ENCODE data around the gene OR2C1. TPM values are rescaled to one million over a fixed set of nuclear protein-coding genes. Genes with fewer than 3 reads are reported as not detected.

Gene OR2C1
- total RNA-seq, 2 experiments from 2014 or later, result not detected

- CTCF ChIA-PET, result interaction anchor here (0.5 to 2.2 kb wide), 7 partner anchors 35 to 641 kb away, joined by 3 to 17 read pairs (median 4); partner anchors contain the start of genes TIGD7 and ZNF75A
- Histone ChIP-seq H3K4me3 (ENCODE audit: low read length) (peak within 1 kb of the TSS; percentile 83), H3K36me3 (ENCODE audit: insufficient read depth, low read length) (peaks cover 46% of the 10 kb centered on the region), H3K27ac (ENCODE audit: low read depth in 1 of 2, low read length in 2 of 2) (peak within 1 kb of the TSS; percentile 71 to 73), H3K9me3 (ENCODE audit: control insufficient read depth in 1 of 2, insufficient read depth in 1 of 2, low read length in 2 of 2) (peaks cover 19 to 21% of the 10 kb centered on the region in 2 experiments), H3K27me3 (ENCODE audit: control insufficient read depth in 1 of 2, insufficient read depth in 2 of 2, low read length in 2 of 2) (no peaks in the 10 kb centered on the region), H3K4me1 (ENCODE audit: insufficient read depth, low read length) (peaks cover 49% of the 10 kb centered on the region)
- Mint-ChIP-seq H3K4me3 (peak within 1 kb of the TSS; percentile 95), H3K27ac (peak within 1 kb of the TSS; percentile 88), H3K4me1 (ENCODE audit: low read depth) (peaks cover 67% of the 10 kb centered on the region), H3K27me3 (no peaks in the 10 kb centered on the region), H3K9me3 (peaks cover 4% of the 10 kb centered on the region), H3K36me3 (ENCODE audit: low read depth) (peaks cover 75% of the 10 kb centered on the region)
- no peak for TF ChIP-seq CTCF (IDR thresholded peaks at IDR 0.05)
- DNase-seq (peak; percentile 96 to 99 (median 98)), ATAC-seq (ENCODE audit: poor library complexity) (peak; percentile 97)
- POLR2A ChIA-PET, result interaction anchor here (0.7 to 4.5 kb wide), 40 partner anchors 9 to 852 kb away, joined by 3 to 60 read pairs (median 4); partner anchors contain the start of genes CLUAP1, FLYWCH2, HCFC1R1 and NAA60
- intact Hi-C loops (cut with DNase I, micrococcal nuclease), result loop anchor here (1.0 to 5.0 kb wide), 10 partner anchors 36 to 139 kb away; partner anchors contain the start of genes NAA60 (in 1 of the 2), TIGD7 (in 1 of the 2), ZNF263 (in 1 of the 2) and ZNF597 (in 1 of the 2)
Observed at GRCh38 chr16:3400779-3401688, 45.3 kb downstream of the OR2C1 start, which contains the start of the genes ZNF174 and ZSCAN32. Gene ZNF174 (plus strand): TSS chr16:3401215. CDS start chr16:3402005, 790 bp downstream. Gene ZSCAN32 (minus strand): TSS chr16:3401004. CDS start chr16:3397557, 3,447 bp downstream.

GRCh38 chr16:3401719-3402397 is 46.2 kb downstream of the OR2C1 start:
- TF ChIP-seq CTCF (IDR thresholded peaks at IDR 0.05), result no peak
- peak overlapping the region; percentile 58 to 71 for H3K27ac ChIP-seq (ENCODE audit: low read depth in 1 of 2, low read length in 2 of 2)
- Mint-ChIP-seq H3K4me3 (peak overlapping the region; percentile 95), H3K36me3 (ENCODE audit: low read depth) (peaks cover 75% of the 10 kb centered on the region), H3K27ac (peak overlapping the region; percentile 88), H3K9me3 (peaks cover 5% of the 10 kb centered on the region), H3K27me3 (no peaks in the 10 kb centered on the region), H3K4me1 (ENCODE audit: low read depth) (peaks cover 63% of the 10 kb centered on the region)
- H3K9me3 ChIP-seq (ENCODE audit: control insufficient read depth in 1 of 2, insufficient read depth in 1 of 2, low read length in 2 of 2), result peaks cover 19 to 29% of the 10 kb centered on the region in 2 experiments
- H3K27me3 ChIP-seq (ENCODE audit: control insufficient read depth in 1 of 2, insufficient read depth in 2 of 2, low read length in 2 of 2), result no peaks in the 10 kb centered on the region
- POLR2A ChIA-PET, result interaction anchor here (0.6 to 4.5 kb wide), 28 partner anchors 8 to 851 kb away, joined by 3 to 60 read pairs (median 5); partner anchors contain the start of genes CLUAP1, HCFC1R1, NAA60 and THOC6
- no peak for ATAC-seq (ENCODE audit: poor library complexity)
- peak overlapping the region; percentile 83 for H3K4me3 ChIP-seq (ENCODE audit: low read length)
- intact Hi-C loops (cut with DNase I, micrococcal nuclease), result loop anchor here (1.0 to 5.0 kb wide), 10 partner anchors 37 to 140 kb away; partner anchors contain the start of genes NAA60 (in 1 of the 2), TIGD7 (in 1 of the 2), ZNF263 (in 1 of the 2) and ZNF597 (in 1 of the 2)
- H3K4me1 ChIP-seq (ENCODE audit: insufficient read depth, low read length), result peaks cover 49% of the 10 kb centered on the region
- peak in 2 of 14 experiments; percentile 8 to 17 for DNase-seq
- CTCF ChIA-PET, result interaction anchor here (0.5 to 2.2 kb wide), 5 partner anchors 55 to 640 kb away, joined by 3 to 17 read pairs (median 4); partner anchors contain the start of genes TIGD7 and ZNF75A
- peaks cover 46% of the 10 kb centered on the region for H3K36me3 ChIP-seq (ENCODE audit: insufficient read depth, low read length)

Other genes with a start within 250 kb of the OR2C1 start
- gene ZNF205, start 243.3 kb upstream of the OR2C1 start, total RNA-seq, result not detected
- 1 to 10 TPM; 1.6 to 2.2 TPM for gene ZNF213, start 220.9 kb upstream of the OR2C1 start, total RNA-seq
- not detected for gene OR1F1, start 167.7 kb upstream of the OR2C1 start, total RNA-seq
- gene ZNF200, start 120.7 kb upstream of the OR2C1 start, total RNA-seq, result 1 to 10 TPM; 7.0 to 7.2 TPM
- gene MEFV, start 99.3 kb upstream of the OR2C1 start, total RNA-seq, result under 1 TPM; 0.60 to 0.73 TPM
- 10 to 100 TPM; 35.3 to 39.4 TPM for gene ZNF263, start 72.4 kb upstream of the OR2C1 start, total RNA-seq
- 1 to 10 TPM; 1.5 to 1.7 TPM for gene TIGD7, start 50.5 kb upstream of the OR2C1 start, total RNA-seq
- 10 to 100 TPM; 41.7 to 42.2 TPM for gene ZNF75A, start 50.4 kb upstream of the OR2C1 start, total RNA-seq
- 1 to 10 TPM; 4.8 to 5.4 TPM for gene ZSCAN32, start 45.1 kb downstream of the OR2C1 start, total RNA-seq
- 1 to 10 TPM; 5.6 to 5.7 TPM for gene ZNF174, start 45.3 kb downstream of the OR2C1 start, total RNA-seq
- 1 to 10 TPM; 2.3 to 2.5 TPM for gene ZNF597, start 87.6 kb downstream of the OR2C1 start, total RNA-seq
- gene NAA60, start 87.8 kb downstream of the OR2C1 start, total RNA-seq, result 10 to 100 TPM; 27.2 to 27.8 TPM
- gene C16orf90, start 139.6 kb downstream of the OR2C1 start, total RNA-seq, result not detected
- gene CLUAP1, start 145.1 kb downstream of the OR2C1 start, total RNA-seq, result 10 to 100 TPM; 12.0 to 14.2 TPM
- 10 to 100 TPM; 50.4 to 51.5 TPM for gene NLRC3, start 221.5 kb downstream of the OR2C1 start, total RNA-seq